Measurements from ENCODE around the gene SPARC.
A peak's percentile ranks its signal among the peaks of the same experiment; 100 is the strongest.

The SPARC gene

GRCh38 chr5:151657114-151657513 lies 29.6 kb downstream of the SPARC start:
- DNase-seq: no peak

- DNase-seq: no peak
These were observed 30.4 kb downstream of the SPARC start for GRCh38 chr5:151656311-151656710.

GRCh38 chr5:151651997-151652645 lies 34.6 kb downstream of the SPARC start:
- DNase-seq: peak; percentile 40

GRCh38 chr5:151648988-151649387 lies 37.7 kb downstream of the SPARC start:
- DNase-seq: no peak

GRCh38 chr5:151648089-151648488 lies 38.6 kb downstream of the SPARC start:
- no peak for DNase-seq

GRCh38 chr5:151647320-151647861 lies 39.3 kb downstream of the SPARC start:
- DNase-seq: no peak

GRCh38 chr5:151646334-151646733 lies 40.4 kb downstream of the SPARC start:
- no peak for DNase-seq

- no peak for DNase-seq
These were observed 43.3 kb downstream of the SPARC start for GRCh38 chr5:151643388-151643787.

- DNase-seq: no peak
These were observed 44.1 kb downstream of the SPARC start for GRCh38 chr5:151642472-151643140.

GRCh38 chr5:151638619-151639018 lies 48.1 kb downstream of the SPARC start:
- no peak for DNase-seq

- DNase-seq: no peak
These were observed 49.0 kb downstream of the SPARC start for GRCh38 chr5:151637676-151638075.

- DNase-seq: no peak
These were observed 52.8 kb downstream of the SPARC start for GRCh38 chr5:151633892-151634291.

GRCh38 chr5:151632941-151633340 lies 53.8 kb downstream of the SPARC start:
- no peak for DNase-seq

- no peak for DNase-seq
These were observed 54.2 kb downstream of the SPARC start for GRCh38 chr5:151632524-151632923.

GRCh38 chr5:151631941-151632340 lies 54.8 kb downstream of the SPARC start:
- DNase-seq: no peak

- DNase-seq: no peak
These were observed 56.6 kb downstream of the SPARC start for GRCh38 chr5:151630088-151630487.

- no peak for DNase-seq
These were observed 58.4 kb downstream of the SPARC start for GRCh38 chr5:151628112-151628823.

- no peak for DNase-seq
These were observed 59.1 kb downstream of the SPARC start for GRCh38 chr5:151627650-151628049.

GRCh38 chr5:151625285-151625684 lies 61.4 kb downstream of the SPARC start:
- no peak for DNase-seq

- DNase-seq: no peak
These were observed 62.2 kb downstream of the SPARC start for GRCh38 chr5:151624476-151624875.

GRCh38 chr5:151622367-151623088 lies 64.2 kb downstream of the SPARC start:
- DNase-seq: no peak

- no peak for DNase-seq
These were observed 66.3 kb downstream of the SPARC start for GRCh38 chr5:151620461-151620840.

GRCh38 chr5:151619812-151620460 lies 66.8 kb downstream of the SPARC start:
- DNase-seq: no peak
